SK-N-SH treated with all-trans-retinoic acid at 6 μM for 48 hours (cell line): ENCODE data around the gene PPP4C.

Experiments
- ATAC-seq: fragments of 200-7000 bp; cut with Tn5 transposase; 3 replicates; pipeline ENCODE4 v1.9.1; 2020; ENCODE audit warnings: mild to moderate bottlenecking, moderate library complexity
- ARNTL ChIP-seq: fragments of 450-650 bp; formaldehyde crosslinking; IDR thresholded peaks from 2 replicates; pipeline ENCODE4 v1.5.0; 2020; ENCODE audit warnings: low read depth, mild to moderate bottlenecking, moderate library complexity, borderline replicate concordance
- BACH2 ChIP-seq: fragments of 250-450 bp; sonication (Bioruptor Pico); IDR thresholded peaks from 2 replicates; pipeline ENCODE4 v1.9.0; 2021; ENCODE audit warnings: mild to moderate bottlenecking, borderline replicate concordance
- CSDC2 ChIP-seq: fragments of 250-450 bp; sonication (Bioruptor Pico); IDR thresholded peaks from 2 replicates; pipeline ENCODE4 v1.5.0; 2020; ENCODE audit warnings: mild to moderate bottlenecking, moderate library complexity
- ESRRG ChIP-seq: fragments of 250-450 bp; sonication (Bioruptor Pico); IDR thresholded peaks from 2 replicates; pipeline ENCODE4 v1.6.1; 2021; ENCODE audit warnings: mild to moderate bottlenecking
- GLIS3 ChIP-seq: fragments of 250-450 bp; sonication (Bioruptor Pico); IDR thresholded peaks from 2 replicates; pipeline ENCODE4 v1.5.0; 2020; ENCODE audit warnings: mild to moderate bottlenecking, moderate library complexity
- ISL1 ChIP-seq: fragments of 250-450 bp; sonication (Bioruptor Pico); IDR thresholded peaks from 2 replicates; pipeline ENCODE4 v2.1.2; 2022; ENCODE audit warnings: mild to moderate bottlenecking, moderate library complexity
- OSR1 ChIP-seq: fragments of 250-450 bp; sonication (Bioruptor Pico); IDR thresholded peaks from 2 replicates; pipeline ENCODE4 v1.8.0; 2022; ENCODE audit warnings: moderate library complexity, mild to moderate bottlenecking, inconsistent platforms
- PPARA ChIP-seq: fragments of 250-450 bp; sonication (Bioruptor Pico); IDR thresholded peaks from 2 replicates; pipeline ENCODE4 v1.5.0; 2020; ENCODE audit warnings: mild to moderate bottlenecking, borderline replicate concordance
- RARB ChIP-seq: fragments of 250-450 bp; sonication (Bioruptor Pico); IDR thresholded peaks from 2 replicates; pipeline ENCODE4 v1.8.0; 2021; ENCODE audit warnings: mild to moderate bottlenecking, moderate library complexity
- TCF4 ChIP-seq: fragments of 250-450 bp; sonication (Bioruptor Pico); IDR thresholded peaks from 2 replicates; pipeline ENCODE4 v1.8.0; 2021; ENCODE audit warnings: mild to moderate bottlenecking, moderate library complexity, borderline replicate concordance
- TOX ChIP-seq: fragments of 250-450 bp; sonication (Bioruptor Pico); IDR thresholded peaks from 2 replicates; pipeline ENCODE4 v1.8.0; 2021; ENCODE audit warnings: mild to moderate bottlenecking, moderate library complexity, borderline replicate concordance
- ZC3H10 ChIP-seq: fragments of 250-450 bp; sonication (Bioruptor Pico); IDR thresholded peaks from 2 replicates; pipeline ENCODE4 v1.5.1; 2021; ENCODE audit warnings: mild to moderate bottlenecking, moderate library complexity
- ZFP3 ChIP-seq: fragments of 250-450 bp; sonication (Bioruptor Pico); IDR thresholded peaks from 2 replicates; pipeline ENCODE4 v1.5.0; 2020; ENCODE audit warnings: mild to moderate bottlenecking, moderate library complexity
- ZFP30 ChIP-seq: fragments of 450-650 bp; formaldehyde crosslinking; IDR thresholded peaks from 2 replicates; pipeline ENCODE4 v1.5.0; 2022; ENCODE audit warnings: mild to moderate bottlenecking, moderate library complexity
- ZNF565 ChIP-seq: fragments of 450-650 bp; formaldehyde crosslinking; conservative IDR thresholded peaks from 2 replicates; pipeline ENCODE4 v1.5.0; 2020; ENCODE audit warnings: low read depth, mild to moderate bottlenecking, moderate library complexity
- ZNF70 ChIP-seq: fragments of 450-650 bp; formaldehyde crosslinking; IDR thresholded peaks from 2 replicates; pipeline ENCODE4 v1.5.0; 2020; ENCODE audit warnings: mild to moderate bottlenecking, moderate library complexity
- ZNF8 ChIP-seq: fragments of 450-650 bp; formaldehyde crosslinking; IDR thresholded peaks from 2 replicates; pipeline ENCODE4 v1.5.0; 2020; ENCODE audit warnings: mild to moderate bottlenecking, moderate library complexity
- TF ChIP-seq, protein P1 (sequence below): fragments of 250-450 bp; sonication (Bioruptor Pico); IDR thresholded peaks from 2 replicates; pipeline ENCODE4 v1.8.0; 2020; ENCODE audit warnings: mild to moderate bottlenecking, moderate library complexity, borderline replicate concordance
- TF ChIP-seq, protein P2 (sequence below): fragments of 250-450 bp; sonication (Bioruptor Pico); IDR thresholded peaks from 2 replicates; pipeline ENCODE4 v1.5.1; 2020; ENCODE audit warnings: low read depth, mild to moderate bottlenecking, moderate library complexity
- TF ChIP-seq, protein P3 (sequence below): fragments of 250-450 bp; sonication (Bioruptor Pico); IDR thresholded peaks from 2 replicates; pipeline ENCODE4 v1.5.0; 2020; ENCODE audit warnings: mild to moderate bottlenecking, moderate library complexity
- TF ChIP-seq, protein P4 (sequence below): fragments of 250-450 bp; sonication (Bioruptor Pico); IDR thresholded peaks from 2 replicates; pipeline ENCODE4 v1.5.1; 2021; ENCODE audit warnings: mild to moderate bottlenecking, moderate library complexity
- TF ChIP-seq, protein P5 (sequence below): fragments of 250-450 bp; sonication (Bioruptor Pico); IDR thresholded peaks from 2 replicates; pipeline ENCODE4 v1.8.0; 2021; ENCODE audit warnings: low read depth, mild to moderate bottlenecking, moderate library complexity, borderline replicate concordance

The PPP4C gene

DNA sequence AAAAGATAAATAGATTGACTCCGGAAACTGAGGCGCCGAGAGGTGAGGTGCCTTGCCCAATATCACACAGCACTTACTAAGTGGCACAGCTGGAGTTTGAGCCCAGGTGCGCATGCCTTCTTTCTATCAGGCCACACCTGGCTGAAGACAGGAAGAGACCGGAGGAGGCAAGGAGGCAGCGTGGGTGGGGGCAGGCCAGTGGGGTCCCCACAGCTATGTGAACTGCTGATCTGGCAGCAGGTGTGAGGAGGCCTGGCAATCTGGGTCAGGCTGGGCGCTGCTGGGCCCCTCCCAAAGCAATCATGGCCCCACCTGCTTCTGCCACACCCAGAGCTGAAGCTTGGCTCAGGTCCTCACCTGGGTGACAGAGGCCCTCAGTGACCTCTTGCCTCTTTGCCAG lies 39.4 kb downstream of the PPP4C start:
- TF ChIP-seq, protein P1, sequence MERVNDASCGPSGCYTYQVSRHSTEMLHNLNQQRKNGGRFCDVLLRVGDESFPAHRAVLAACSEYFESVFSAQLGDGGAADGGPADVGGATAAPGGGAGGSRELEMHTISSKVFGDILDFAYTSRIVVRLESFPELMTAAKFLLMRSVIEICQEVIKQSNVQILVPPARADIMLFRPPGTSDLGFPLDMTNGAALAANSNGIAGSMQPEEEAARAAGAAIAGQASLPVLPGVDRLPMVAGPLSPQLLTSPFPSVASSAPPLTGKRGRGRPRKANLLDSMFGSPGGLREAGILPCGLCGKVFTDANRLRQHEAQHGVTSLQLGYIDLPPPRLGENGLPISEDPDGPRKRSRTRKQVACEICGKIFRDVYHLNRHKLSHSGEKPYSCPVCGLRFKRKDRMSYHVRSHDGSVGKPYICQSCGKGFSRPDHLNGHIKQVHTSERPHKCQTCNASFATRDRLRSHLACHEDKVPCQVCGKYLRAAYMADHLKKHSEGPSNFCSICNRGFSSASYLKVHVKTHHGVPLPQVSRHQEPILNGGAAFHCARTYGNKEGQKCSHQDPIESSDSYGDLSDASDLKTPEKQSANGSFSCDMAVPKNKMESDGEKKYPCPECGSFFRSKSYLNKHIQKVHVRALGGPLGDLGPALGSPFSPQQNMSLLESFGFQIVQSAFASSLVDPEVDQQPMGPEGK (CRISPR knock-in tag) = no peak
- TF ChIP-seq ZNF8 (CRISPR knock-in tag) = no peak
- TF ChIP-seq, protein P2, sequence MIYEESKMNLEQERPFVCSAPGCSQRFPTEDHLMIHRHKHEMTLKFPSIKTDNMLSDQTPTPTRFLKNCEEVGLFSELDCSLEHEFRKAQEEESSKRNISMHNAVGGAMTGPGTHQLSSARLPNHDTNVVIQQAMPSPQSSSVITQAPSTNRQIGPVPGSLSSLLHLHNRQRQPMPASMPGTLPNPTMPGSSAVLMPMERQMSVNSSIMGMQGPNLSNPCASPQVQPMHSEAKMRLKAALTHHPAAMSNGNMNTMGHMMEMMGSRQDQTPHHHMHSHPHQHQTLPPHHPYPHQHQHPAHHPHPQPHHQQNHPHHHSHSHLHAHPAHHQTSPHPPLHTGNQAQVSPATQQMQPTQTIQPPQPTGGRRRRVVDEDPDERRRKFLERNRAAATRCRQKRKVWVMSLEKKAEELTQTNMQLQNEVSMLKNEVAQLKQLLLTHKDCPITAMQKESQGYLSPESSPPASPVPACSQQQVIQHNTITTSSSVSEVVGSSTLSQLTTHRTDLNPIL (CRISPR knock-in tag) = no peak
- TF ChIP-seq, protein P3, sequence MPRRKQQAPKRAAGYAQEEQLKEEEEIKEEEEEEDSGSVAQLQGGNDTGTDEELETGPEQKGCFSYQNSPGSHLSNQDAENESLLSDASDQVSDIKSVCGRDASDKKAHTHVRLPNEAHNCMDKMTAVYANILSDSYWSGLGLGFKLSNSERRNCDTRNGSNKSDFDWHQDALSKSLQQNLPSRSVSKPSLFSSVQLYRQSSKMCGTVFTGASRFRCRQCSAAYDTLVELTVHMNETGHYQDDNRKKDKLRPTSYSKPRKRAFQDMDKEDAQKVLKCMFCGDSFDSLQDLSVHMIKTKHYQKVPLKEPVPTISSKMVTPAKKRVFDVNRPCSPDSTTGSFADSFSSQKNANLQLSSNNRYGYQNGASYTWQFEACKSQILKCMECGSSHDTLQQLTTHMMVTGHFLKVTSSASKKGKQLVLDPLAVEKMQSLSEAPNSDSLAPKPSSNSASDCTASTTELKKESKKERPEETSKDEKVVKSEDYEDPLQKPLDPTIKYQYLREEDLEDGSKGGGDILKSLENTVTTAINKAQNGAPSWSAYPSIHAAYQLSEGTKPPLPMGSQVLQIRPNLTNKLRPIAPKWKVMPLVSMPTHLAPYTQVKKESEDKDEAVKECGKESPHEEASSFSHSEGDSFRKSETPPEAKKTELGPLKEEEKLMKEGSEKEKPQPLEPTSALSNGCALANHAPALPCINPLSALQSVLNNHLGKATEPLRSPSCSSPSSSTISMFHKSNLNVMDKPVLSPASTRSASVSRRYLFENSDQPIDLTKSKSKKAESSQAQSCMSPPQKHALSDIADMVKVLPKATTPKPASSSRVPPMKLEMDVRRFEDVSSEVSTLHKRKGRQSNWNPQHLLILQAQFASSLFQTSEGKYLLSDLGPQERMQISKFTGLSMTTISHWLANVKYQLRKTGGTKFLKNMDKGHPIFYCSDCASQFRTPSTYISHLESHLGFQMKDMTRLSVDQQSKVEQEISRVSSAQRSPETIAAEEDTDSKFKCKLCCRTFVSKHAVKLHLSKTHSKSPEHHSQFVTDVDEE (CRISPR knock-in tag) = no peak
- TF ChIP-seq ARNTL (CRISPR knock-in tag) = no peak
- no peak for TF ChIP-seq ESRRG (CRISPR knock-in tag)
- no peak for TF ChIP-seq BACH2 (CRISPR knock-in tag)
- no peak for TF ChIP-seq ZNF70 (CRISPR knock-in tag)
- TF ChIP-seq CSDC2 = no peak
- no peak for TF ChIP-seq PPARA (CRISPR knock-in tag)
- no peak for TF ChIP-seq ZFP30 (CRISPR knock-in tag)
- no peak for TF ChIP-seq GLIS3 (CRISPR knock-in tag)
- no peak for TF ChIP-seq OSR1
- no peak for ATAC-seq

DNA sequence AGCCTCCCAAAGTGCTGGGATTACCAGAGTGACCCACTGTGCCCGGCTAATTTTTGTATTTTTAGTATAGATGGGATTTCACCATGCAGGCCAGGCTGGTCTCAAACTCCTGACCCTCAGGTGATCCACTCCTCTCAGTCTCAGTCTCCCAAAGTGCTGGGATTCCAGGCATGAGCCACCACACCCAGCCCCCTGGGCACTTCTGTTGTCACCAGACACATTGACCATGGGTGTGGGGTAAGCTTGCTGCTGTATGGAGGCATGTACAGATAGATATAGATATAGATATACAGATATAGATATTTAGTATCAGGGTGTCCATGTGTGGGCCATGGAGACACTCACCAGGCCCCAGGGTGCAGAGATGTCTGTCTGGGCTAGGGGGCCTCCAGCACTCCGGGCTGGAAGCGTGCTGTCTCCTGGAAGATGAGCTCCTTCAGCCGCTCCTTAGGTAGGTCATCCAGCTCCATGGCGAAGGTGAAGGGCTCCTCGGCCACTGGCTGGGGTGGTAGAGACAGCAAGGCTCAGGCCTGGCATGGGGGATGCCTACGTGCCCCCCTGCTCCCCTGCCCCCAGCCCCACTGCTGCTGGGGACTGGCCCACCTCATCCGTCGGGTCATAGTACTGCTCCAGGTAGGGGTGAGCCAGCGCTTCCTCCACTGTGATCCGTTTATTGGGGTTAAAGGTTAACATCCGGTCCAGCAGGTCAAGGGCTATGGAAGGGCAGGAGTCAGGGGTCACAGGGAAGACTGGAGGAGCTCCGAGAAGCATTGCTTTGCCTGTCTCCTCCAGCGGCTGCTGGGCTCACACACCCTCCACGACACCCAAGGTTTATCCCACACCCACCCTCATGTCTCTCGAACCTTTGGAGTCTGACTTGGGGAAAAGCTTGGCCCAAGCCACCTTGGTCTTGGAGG lies 40.8 kb downstream of the PPP4C start:
- no peak for TF ChIP-seq ZC3H10 (CRISPR knock-in tag)
- TF ChIP-seq, protein P1 (CRISPR knock-in tag) = no peak
- TF ChIP-seq OSR1 = no peak
- TF ChIP-seq TOX = no peak
- TF ChIP-seq ESRRG (CRISPR knock-in tag) = no peak
- no peak for TF ChIP-seq ISL1 (CRISPR knock-in tag)
- TF ChIP-seq GLIS3 (CRISPR knock-in tag) = no peak
- no peak for TF ChIP-seq ZFP3 (CRISPR knock-in tag)
- no peak for TF ChIP-seq ZNF565 (CRISPR knock-in tag)
- TF ChIP-seq, protein P4, sequence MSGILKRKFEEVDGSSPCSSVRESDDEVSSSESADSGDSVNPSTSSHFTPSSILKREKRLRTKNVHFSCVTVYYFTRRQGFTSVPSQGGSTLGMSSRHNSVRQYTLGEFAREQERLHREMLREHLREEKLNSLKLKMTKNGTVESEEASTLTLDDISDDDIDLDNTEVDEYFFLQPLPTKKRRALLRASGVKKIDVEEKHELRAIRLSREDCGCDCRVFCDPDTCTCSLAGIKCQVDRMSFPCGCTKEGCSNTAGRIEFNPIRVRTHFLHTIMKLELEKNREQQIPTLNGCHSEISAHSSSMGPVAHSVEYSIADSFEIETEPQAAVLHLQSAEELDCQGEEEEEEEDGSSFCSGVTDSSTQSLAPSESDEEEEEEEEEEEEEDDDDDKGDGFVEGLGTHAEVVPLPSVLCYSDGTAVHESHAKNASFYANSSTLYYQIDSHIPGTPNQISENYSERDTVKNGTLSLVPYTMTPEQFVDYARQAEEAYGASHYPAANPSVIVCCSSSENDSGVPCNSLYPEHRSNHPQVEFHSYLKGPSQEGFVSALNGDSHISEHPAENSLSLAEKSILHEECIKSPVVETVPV (CRISPR knock-in tag) = no peak
- no peak for TF ChIP-seq ARNTL (CRISPR knock-in tag)
- no peak for TF ChIP-seq TCF4 (CRISPR knock-in tag)
- no peak for TF ChIP-seq BACH2 (CRISPR knock-in tag)
- no peak for TF ChIP-seq ZFP30 (CRISPR knock-in tag)
- TF ChIP-seq, protein P3 (CRISPR knock-in tag) = no peak
- TF ChIP-seq ZNF70 (CRISPR knock-in tag) = no peak
- no peak for TF ChIP-seq CSDC2
- TF ChIP-seq, protein P5, sequence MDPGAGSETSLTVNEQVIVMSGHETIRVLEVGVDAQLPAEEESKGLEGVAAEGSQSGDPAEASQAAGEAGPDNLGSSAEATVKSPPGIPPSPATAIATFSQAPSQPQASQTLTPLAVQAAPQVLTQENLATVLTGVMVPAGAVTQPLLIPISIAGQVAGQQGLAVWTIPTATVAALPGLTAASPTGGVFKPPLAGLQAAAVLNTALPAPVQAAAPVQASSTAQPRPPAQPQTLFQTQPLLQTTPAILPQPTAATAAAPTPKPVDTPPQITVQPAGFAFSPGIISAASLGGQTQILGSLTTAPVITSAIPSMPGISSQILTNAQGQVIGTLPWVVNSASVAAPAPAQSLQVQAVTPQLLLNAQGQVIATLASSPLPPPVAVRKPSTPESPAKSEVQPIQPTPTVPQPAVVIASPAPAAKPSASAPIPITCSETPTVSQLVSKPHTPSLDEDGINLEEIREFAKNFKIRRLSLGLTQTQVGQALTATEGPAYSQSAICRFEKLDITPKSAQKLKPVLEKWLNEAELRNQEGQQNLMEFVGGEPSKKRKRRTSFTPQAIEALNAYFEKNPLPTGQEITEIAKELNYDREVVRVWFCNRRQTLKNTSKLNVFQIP (CRISPR knock-in tag) = no peak
- no peak for TF ChIP-seq RARB (CRISPR knock-in tag)
- no peak for ATAC-seq
